K562 (cell line): Measurements from ENCODE around the gene C2. TPM values are rescaled to one million over a fixed set of nuclear protein-coding genes. Genes with fewer than 3 reads are reported as not detected.
A peak's percentile ranks its signal among the peaks of the same experiment; 100 is the strongest.

Source experiments
- ATAC-seq: fragments of 200-7000 bp; cut with Tn5 transposase; 3 replicates; pipeline ENCODE4 v1.9.1; 2020; ENCODE audit warnings: moderate library complexity
- BruUV-seq: library from RNA; stranded (reverse); fragments of 400-500 nt; replicated peaks from 2 replicates; lab custom pipeline; 2021; lab: Mats Ljungman, UMichigan
- CTCF ChIA-PET: fragments of 300-600 bp; formaldehyde crosslinking; extraction: SDS; loops from one replicate; lab custom pipeline; 2021; ENCODE audit warnings: low intra/inter-chr PET ratio; lab: Yijun Ruan, JAX
- POLR2A ChIA-PET: fragments of 300-600, 350-650 bp; sonication (Branson Sonifier 250); formaldehyde crosslinking; extraction: SDS; loops from one replicate; lab custom pipeline; 2021; ENCODE audit warnings: antibody characterized with exemption, inconsistent platforms; lab: Yijun Ruan, JAX
- DNase-seq, 4 experiments: peaks; one replicate each; pipeline versions ENCODE4 v3.0.0 to v3.0.0-alpha.2; 2011 to 2018; ENCODE audit warnings: low spot score in 3 of 4, mixed read lengths in 3 of 4; ENCODE audit errors: extremely low read depth in 1 of 4
- FAIRE-seq: peaks from 2 replicates; lab custom pipeline; 2011; peaks lifted over from hg19 to GRCh38; lab: Jason Lieb, UNC
- H2AFZ ChIP-seq: 2 replicates; pipeline ENCODE4 v1.6.0; 2011; ENCODE audit warnings: low read depth, low read length, control low read depth, inconsistent platforms
- H3K27ac ChIP-seq: fragments of 200-600 bp; 3 replicates; pipeline ENCODE4 v1.8.0; 2011; ENCODE audit warnings: low read depth, mild to moderate bottlenecking, control low read depth, inconsistent platforms, low read length, moderate library complexity, mixed read lengths; ENCODE audit errors: extremely low read depth
- H3K27me3 ChIP-seq, 2 experiments: fragments of 300-600 bp in 1 of 2; 2 replicates in 1 of 2; 3 replicates in 1 of 2; pipeline versions ENCODE4 v1.6.0 to v1.8.0; 2011; ENCODE audit warnings: inconsistent platforms in 2 of 2, low read length in 2 of 2, mild to moderate bottlenecking in 1 of 2, mixed read lengths in 1 of 2, moderate library complexity in 1 of 2; ENCODE audit not compliant: control insufficient read depth in 2 of 2, insufficient read depth in 2 of 2
- H3K36me3 ChIP-seq: fragments of 300-600 bp; 3 replicates; pipeline ENCODE4 v1.8.0; 2011; ENCODE audit warnings: mild to moderate bottlenecking, low read length, inconsistent platforms; ENCODE audit not compliant: control insufficient read depth, insufficient read depth
- H3K4me1 ChIP-seq, 2 experiments: fragments of 200-600 bp in 1 of 2; replicated peaks in 1 of 2; 2 replicates in 1 of 2; 3 replicates in 1 of 2; pipeline versions ENCODE4 v1.5.1 to v1.8.0; 2011; ENCODE audit warnings: inconsistent platforms in 2 of 2, low read length in 2 of 2, mild to moderate bottlenecking in 1 of 2, mixed read lengths in 1 of 2, moderate library complexity in 1 of 2; ENCODE audit not compliant: control insufficient read depth in 2 of 2, insufficient read depth in 2 of 2
- H3K4me2 ChIP-seq: 2 replicates; pipeline ENCODE4 v1.6.1; 2011; ENCODE audit warnings: low read length, control low read depth, inconsistent platforms, mixed read lengths; ENCODE audit not compliant: insufficient read depth
- H3K4me3 ChIP-seq: fragments of 200-600 bp; sonication (generic), shearing (Covaris generic); 2 replicates; pipeline ENCODE4 v1.5.1; 2016; ENCODE audit warnings: control low read depth, inconsistent platforms
- H3K79me2 ChIP-seq: fragments of 200-600 bp; 3 replicates; pipeline ENCODE4 v1.8.0; 2011; ENCODE audit warnings: low read length, inconsistent platforms; ENCODE audit not compliant: control insufficient read depth, insufficient read depth
- H3K9ac ChIP-seq, 2 experiments: 2 replicates each; pipeline versions ENCODE4 v1.6.0 to v1.6.1; 2011; ENCODE audit warnings: low read depth in 2 of 2, low read length in 2 of 2, control low read depth in 1 of 2, inconsistent platforms in 1 of 2, mild to moderate bottlenecking in 1 of 2, mixed read lengths in 1 of 2; ENCODE audit not compliant: insufficient read depth in 1 of 2
- H3K9me1 ChIP-seq: one replicate; pipeline ENCODE4 v1.6.0; 2011; ENCODE audit warnings: inconsistent platforms, mild to moderate bottlenecking, low read length, moderate library complexity; ENCODE audit not compliant: control insufficient read depth, insufficient read depth
- H3K9me3 ChIP-seq: replicated peaks from 2 replicates; pipeline ENCODE4 v1.5.1; 2011; ENCODE audit warnings: low read depth, low read length, inconsistent platforms; ENCODE audit not compliant: control insufficient read depth, insufficient read depth
- H4K20me1 ChIP-seq: replicated peaks from 2 replicates; pipeline ENCODE4 v1.6.1; 2011; ENCODE audit warnings: low read length, inconsistent platforms, mixed read lengths; ENCODE audit not compliant: control insufficient read depth, insufficient read depth
- FOXO4 ChIP-seq: fragments of 450-650 bp; formaldehyde crosslinking; IDR thresholded peaks from 2 replicates; pipeline ENCODE4 v1.4.0; 2020; ENCODE audit warnings: mild to moderate bottlenecking, moderate library complexity
- POLR2A ChIP-seq: fragments of 450-650 bp; conservative IDR thresholded peaks from 2 replicates; pipeline ENCODE4 v1.6.1; 2016
- SPI1 ChIP-seq: IDR thresholded peaks from 2 replicates; pipeline ENCODE4 v1.6.1; 2011; ENCODE audit warnings: low read depth, low read length, control low read depth, borderline replicate concordance
- ZNF197 ChIP-seq: fragments of 200-800 bp; sonication (Bioruptor generic); IDR thresholded peaks from 2 replicates; pipeline ENCODE4 v1.6.1; 2016; ENCODE audit warnings: low read depth, missing genetic modification characterization, missing compliant biosample characterization
- ZNF696 ChIP-seq: fragments of 250-450 bp; sonication (Bioruptor Pico); conservative IDR thresholded peaks from 2 replicates; pipeline ENCODE4 v1.4.0; 2020; ENCODE audit warnings: mild to moderate bottlenecking, moderate library complexity
- WGBS: fragments of 100-300 bp; shearing (Covaris generic); methylation state at CpG from one replicate; pipeline ENCODE4 v1.1.6; 2016; ENCODE audit warnings: low coverage, mixed read lengths; ENCODE audit not compliant: insufficient coverage; ENCODE audit errors: missing lambda C conversion rate; 5-methylcytosine and 5-hydroxymethylcytosine counted together
- in situ Hi-C: fragments of 300-500 bp; cut with MboI; formaldehyde crosslinking; loops from 4 replicates; pipeline ENCODE4 v1.15.0; 2018; ENCODE audit warnings: inconsistent platforms, mixed read lengths
- intact Hi-C: fragments of 100-400 bp; cut with micrococcal nuclease; formaldehyde crosslinking; loops from 2 replicates; pipeline ENCODE4 v1.14.2; 2022
- polyA plus RNA-seq, 8 experiments: library from polyadenylated mRNA; depleted of rRNA in 4 of 8; stranded (reverse) in 5 of 8; unstranded in 3 of 8; fragments of >200 nt; fragmentation: Nextera tagmentation in 2 of 8; fragmentation: Illumina TruSeq in 1 of 8; extraction: Ambion mirVana in 2 of 8; extraction: Trizol in 1 of 8; gene quantifications; 2 replicates each; pipeline versions ENCODE4 v1.2.1 to v1.2.3, GENCODE V29; 2011 to 2014; ENCODE audit warnings: inconsistent platforms in 1 of 8, missing spikeins in 1 of 8
- total RNA-seq, 7 experiments: library from RNA; depleted of rRNA in 6 of 7; stranded (reverse); fragments of >200 nt in 6 of 7; fragmentation: Illumina TruSeq in 2 of 7; extraction: Trizol in 2 of 7; gene quantifications; 2 replicates each; pipeline versions ENCODE4 v1.2.1 to v1.2.3, GENCODE V29; 2011 to 2021; ENCODE audit warnings: low replicate concordance in 1 of 7

The C2 gene
- total and polyA plus RNA-seq, 9 of the 15 experiments (the other 6 are each of a cell fraction or from before 2014, with no cell fraction given) = 0.05 to 1.1 (median 0.39) TPM; not detected in 1

GRCh38 chr6:31898383-31899011, 29.0 kb upstream of the C2 start (continued):
- TF ChIP-seq FOXO4 (CRISPR knock-in tag) (no peak), ZNF197 (CRISPR knock-in tag) (0 out of 2 replicates have a peak, but pooled peaks have one; percentile 75), ZNF696 (no peak)

GRCh38 chr6:31899215-31899614, 28.3 kb upstream of the C2 start:
- FAIRE-seq (peak; percentile 54), DNase-seq (no peak)
- no peak overlapping the region for H2AFZ ChIP-seq
- CTCF ChIA-PET = no interaction called here
- TF ChIP-seq POLR2A = no peak
- peak; percentile 81 for TF ChIP-seq SPI1
- TF ChIP-seq, all 486 proteins: peak for 1
- Histone ChIP-seq H3K27ac (peak overlapping the region; percentile 34; the same call in 2 of the 3 replicates), H3K9me1 (no peaks in the 10 kb centered on the region), H3K27me3 (no peaks in the 10 kb centered on the region), H4K20me1 (peaks cover 3% of the 10 kb centered on the region; the same call in 1 of the 2 replicates), H3K9ac (peak overlapping the region in 1 of 2 experiments; percentile 23; a peak in 1 of 4 replicates), H3K4me3 (no peak overlapping the region), H3K4me2 (peak overlapping the region; percentile 40), H3K79me2 (peaks cover 49% of the 10 kb centered on the region), H3K4me1 (peaks cover 34 to 43% of the 10 kb centered on the region in 2 experiments; a peak in 4 of 5 replicates), H3K36me3 (peaks cover 34% of the 10 kb centered on the region; the same call in 1 of the 3 replicates), H3K9me3 (no peaks in the 10 kb centered on the region)
- no TSS peak for BruUV-seq
- intact Hi-C loops = no loop called here
- POLR2A ChIA-PET = interaction anchor here (1.0 to 2.4 kb wide), 4 partner anchors 15 to 69 kb away, joined by 3 to 10 read pairs (median 7); no protein-coding TSS in a partner anchor
- no peak for ATAC-seq
- WGBS = 49% methylated on average over 5 of the region's 5 CpGs
- in situ Hi-C loops = no loop called here
